ENCODE measurements around the gene CUL2.
"Not testable (repeated sequence)": the region's sequence is repeated elsewhere in the genome, so short reads cannot be mapped to it uniquely, and the experiment has no call there.

CUL2 gene

DNA sequence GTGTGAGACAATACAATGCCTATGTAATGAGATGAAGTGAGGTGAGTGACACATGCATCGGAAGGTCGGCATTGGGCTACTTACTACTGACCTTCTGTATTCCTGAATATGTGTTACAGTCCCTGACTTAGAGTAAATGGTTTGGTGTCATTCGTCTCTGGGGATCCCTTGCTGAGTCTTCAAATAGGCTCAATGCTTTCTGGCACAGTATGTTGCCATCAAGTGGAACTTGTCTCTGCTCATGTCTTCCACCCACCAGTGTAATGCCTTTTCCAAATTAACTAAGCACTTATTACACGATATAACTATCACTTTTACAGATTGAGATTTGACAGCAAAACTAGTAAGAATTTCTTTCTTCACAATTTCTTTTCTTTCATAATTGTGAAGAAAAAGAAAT is 10.9 kb downstream of the CUL2 start:
- no peak for DNase-seq

- DNase-seq: no peak
Observed at GRCh38 chr10:35075228-35075627, 14.9 kb downstream of the CUL2 start.

GRCh38 chr10:35074266-35074665 is 15.9 kb downstream of the CUL2 start:
- no peak for DNase-seq

DNA sequence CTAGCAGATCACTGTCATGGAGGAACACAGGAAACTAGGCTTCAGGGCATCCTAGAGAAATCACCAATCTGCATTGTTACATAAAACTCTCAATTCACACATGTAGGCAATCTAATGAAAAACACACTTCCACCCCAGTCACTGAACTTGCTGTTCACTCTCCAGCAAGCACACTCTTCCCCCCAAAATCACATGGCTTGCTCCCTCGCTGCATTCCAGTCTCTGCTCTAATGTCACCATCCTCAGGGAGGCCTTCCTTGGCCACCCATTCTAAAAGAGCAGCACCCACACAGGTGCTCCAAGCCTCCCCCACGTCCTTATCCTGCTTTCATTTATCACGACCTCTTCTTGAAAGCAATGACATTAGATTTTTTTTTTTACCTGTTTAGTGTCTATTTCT is 19.6 kb downstream of the CUL2 start:
- no peak for DNase-seq

DNA sequence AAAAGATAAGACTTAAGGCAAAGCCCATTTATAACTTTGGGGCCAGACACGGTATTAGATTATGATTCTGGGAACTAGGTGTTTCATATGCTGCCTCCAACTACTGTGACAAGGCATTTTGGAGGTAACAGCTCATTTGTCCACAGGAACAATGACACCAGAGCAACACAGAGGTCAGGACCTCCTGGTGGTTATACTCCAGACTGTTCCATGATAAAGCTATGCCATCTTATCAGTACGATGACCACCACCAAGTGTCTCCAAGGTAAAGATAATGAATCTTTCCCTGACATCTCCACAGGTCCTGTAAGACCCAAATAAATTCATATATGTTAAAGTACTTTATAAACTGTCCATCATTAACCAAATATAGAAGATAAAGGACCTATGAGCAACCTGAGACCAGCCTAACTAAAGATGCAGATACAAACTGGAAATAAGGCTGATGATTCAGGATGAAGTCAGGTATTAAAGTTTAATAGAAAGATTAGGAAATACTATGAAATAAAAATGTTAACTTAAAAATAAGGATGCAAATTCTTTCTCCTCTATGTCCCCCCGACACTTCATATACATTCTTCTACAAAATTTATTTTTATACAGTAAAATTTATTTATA is 26.2 kb downstream of the CUL2 start:
- DNase-seq: no peak

GRCh38 chr10:35059481-35059880 is 30.7 kb downstream of the CUL2 start:
- no peak for DNase-seq

DNA sequence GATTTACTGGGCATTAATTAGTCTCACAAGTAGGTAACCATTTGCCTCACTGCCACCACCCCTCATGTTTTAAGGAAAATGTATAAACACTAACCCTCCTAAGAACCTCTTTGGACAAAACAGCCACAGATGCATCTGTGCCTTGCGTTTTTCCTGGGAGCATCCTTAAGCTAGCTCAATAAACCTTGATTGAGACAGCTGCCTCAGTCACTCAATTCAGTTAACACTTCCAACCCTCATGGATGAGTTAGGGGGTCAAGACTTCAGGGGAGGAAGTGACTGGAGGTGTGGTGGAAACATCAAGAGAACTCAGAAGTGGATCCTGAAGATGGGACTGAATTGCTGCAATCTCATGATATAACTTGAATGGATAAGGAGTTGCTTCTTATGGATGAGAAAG is 31.5 kb downstream of the CUL2 start:
- DNase-seq: no peak

- DNase-seq: no peak
Observed at GRCh38 chr10:35058134-35058533, 32.0 kb downstream of the CUL2 start.

DNA sequence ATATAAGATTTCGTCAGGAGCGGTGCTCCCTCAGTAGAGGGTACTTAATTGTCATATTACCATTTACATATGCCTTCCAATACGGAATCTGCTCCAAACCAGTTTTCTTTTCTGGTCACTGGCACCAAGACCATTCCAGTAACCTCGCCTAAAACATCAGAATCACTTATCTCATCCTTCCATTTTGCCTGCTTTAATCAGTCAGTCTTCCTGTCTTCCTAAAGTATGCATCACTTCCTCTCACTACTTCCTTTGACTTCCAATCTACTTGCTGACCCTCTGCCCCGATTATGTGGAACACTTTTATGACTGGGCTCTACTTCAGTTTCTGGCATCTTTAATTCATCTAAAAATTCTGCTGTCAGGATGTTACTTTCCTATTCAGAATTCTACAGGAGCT is 33.5 kb downstream of the CUL2 start:
- no peak for DNase-seq

- no peak for DNase-seq
Observed at GRCh38 chr10:35056133-35056532, 34.0 kb downstream of the CUL2 start.

DNA sequence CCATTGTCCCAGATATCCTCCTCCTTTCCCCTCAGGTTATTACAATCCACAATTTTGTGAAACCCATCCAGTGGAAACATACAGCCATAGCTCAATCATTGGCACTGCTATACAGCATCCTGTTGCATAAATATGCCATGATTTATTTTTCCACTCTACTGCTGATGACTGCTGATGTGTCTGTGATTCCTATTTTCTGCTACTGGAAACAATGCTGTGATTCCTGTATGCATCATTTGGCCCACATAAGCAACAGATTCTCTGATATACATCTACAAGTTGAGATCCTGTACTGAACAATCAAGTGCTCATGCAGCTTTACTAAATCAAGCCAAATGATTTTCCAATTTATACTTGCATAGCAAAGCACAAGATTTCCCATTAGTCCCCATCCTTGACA is 39.6 kb downstream of the CUL2 start:
- no peak for DNase-seq

GRCh38 chr10:35046074-35046473 is 44.1 kb downstream of the CUL2 start:
- DNase-seq: no peak

DNA sequence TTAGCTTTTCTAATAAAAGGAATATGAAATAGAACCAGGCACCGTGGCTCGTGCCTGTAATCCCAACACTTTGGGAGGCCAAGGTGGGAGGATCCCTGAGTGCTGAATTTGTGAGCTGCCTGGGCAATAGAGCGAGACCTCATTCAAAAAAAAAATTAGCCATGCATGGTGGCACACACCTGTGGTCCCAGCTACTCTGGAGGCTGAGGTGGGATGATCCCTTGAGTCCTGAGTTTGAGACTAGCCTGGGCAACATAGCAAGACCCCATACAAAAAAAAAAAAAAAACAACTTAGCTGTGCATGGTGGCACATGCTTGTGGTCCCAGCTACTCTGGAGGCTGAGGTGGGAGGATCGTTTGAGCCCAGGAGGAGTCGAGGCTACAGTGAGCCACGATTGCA is 44.9 kb downstream of the CUL2 start:
- not testable (repeated sequence) for DNase-seq

DNA sequence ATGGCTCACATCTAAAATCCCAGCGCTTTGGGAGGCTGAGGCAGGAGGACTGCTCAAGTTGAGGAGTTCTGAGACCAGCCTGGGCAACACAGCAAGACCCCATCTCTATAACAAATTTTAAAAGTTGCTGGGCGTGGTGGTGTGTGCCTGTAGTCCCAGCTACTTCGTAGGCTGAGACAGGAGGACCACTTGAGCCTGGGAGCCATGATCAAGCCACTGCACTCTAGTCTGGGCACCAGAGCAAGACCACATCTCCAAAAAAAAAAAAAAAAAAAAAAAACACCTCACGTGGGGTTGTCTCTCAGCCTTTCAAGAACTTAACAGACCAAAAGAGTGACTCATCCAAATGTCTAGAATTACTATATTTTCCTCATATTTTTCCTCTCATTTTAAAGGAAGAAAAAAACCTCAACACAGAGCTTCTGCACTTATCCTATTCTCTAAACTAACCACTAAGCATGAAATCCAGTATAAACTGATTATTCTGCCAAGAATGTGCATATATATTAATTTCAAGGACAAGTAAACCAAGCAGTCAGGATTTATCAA is 46.3 kb downstream of the CUL2 start:
- DNase-seq: no peak

- no peak for DNase-seq
Observed at GRCh38 chr10:35042783-35043182, 47.4 kb downstream of the CUL2 start.

DNA sequence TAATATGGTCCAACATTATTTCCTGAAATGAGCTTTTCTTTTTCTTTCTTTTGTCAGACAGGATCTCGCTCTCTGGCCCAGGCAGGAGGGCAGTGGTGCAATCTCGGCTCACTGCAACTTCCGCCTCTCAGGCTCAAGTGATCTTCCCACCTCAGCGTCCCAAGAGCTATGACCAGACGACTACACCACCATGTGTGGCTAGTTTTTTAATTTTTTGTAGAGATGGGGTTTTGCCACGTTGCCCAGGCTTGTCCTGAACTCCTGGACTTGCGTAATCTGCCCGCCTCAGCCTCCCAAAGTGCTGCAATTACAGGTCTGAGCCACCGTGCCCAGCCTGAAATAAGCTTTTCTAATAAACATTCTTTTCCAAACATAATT is 48.6 kb downstream of the CUL2 start:
- no peak for DNase-seq

- DNase-seq: no peak
Observed at GRCh38 chr10:35040760-35041501, 49.2 kb downstream of the CUL2 start.

- DNase-seq: no peak
Observed at GRCh38 chr10:35037104-35037503, 53.0 kb downstream of the CUL2 start.

GRCh38 chr10:35035606-35036005 is 54.5 kb downstream of the CUL2 start:
- no peak for DNase-seq

DNA sequence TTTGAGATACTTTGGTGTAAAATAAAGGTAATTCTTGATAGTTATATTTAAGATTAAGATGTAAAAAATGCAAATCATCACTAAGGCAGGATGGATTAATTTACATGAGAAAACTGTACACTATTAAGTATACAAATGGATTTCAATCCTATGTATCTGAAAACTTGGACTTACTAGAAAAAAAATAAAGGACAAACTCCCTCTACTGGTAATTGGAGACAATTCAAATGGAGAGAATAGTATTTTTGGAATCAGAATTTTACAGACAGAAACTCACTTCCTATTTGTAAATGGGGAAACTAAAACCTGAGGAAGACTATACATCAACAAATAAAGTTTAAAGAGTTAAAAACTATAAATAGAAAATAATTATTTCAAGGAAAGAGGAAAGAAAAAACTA is 62.6 kb downstream of the CUL2 start:
- no peak for DNase-seq

- DNase-seq: no peak
Observed at GRCh38 chr10:35025916-35026315, 64.2 kb downstream of the CUL2 start.

DNA sequence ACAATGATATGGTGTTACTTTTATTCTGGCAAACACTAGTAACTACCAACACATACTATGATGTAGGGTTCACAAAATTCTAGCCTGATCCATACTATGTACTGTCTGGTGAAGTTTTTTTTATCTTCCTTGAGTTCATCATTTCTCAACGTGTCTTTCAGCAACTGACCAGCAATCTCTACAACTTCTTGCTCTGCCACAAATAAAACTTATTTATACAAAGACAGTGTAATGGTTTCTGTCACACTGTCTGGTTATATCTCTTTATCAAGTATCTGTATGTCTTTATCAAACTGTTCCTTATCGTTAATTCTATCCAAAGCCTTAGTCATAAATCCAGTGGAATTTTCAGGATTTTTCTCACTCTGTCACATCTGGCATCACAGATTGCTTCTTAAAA is 69.7 kb downstream of the CUL2 start:
- DNase-seq: no peak

GRCh38 chr10:35019041-35020024 is 70.8 kb downstream of the CUL2 start:
- DNase-seq: no peak
